Testis (tissue), 2 donors: ENCODE data around the gene HERC4.

Experiments
- CTCF ChIP-seq, 3 experiments: fragments of 450-650 bp in 2 of 3; fragments of 200-600 bp in 1 of 3; sonication (generic) in 1 of 3; IDR thresholded peaks; one replicate each; pipeline ENCODE4 v1.5.1; 2016 to 2019; ENCODE audit warnings: antibody characterized with exemption in 3 of 3, mild to moderate bottlenecking in 2 of 3, moderate library complexity in 1 of 3
- POLR2A ChIP-seq: fragments of 450-650 bp; IDR thresholded peaks from one replicate; pipeline ENCODE4 v1.6.1; 2017; ENCODE audit warnings: antibody characterized with exemption, mild to moderate bottlenecking, moderate library complexity

GRCh38 chr10:68111584-68111983 lies 36.5 kb upstream of the HERC4 start:
- TF ChIP-seq CTCF (IDR thresholded peaks at IDR 0.05) (no peak), POLR2A (no peak)
